ENCODE data around the gene KRT27.

The KRT27 gene

GRCh38 chr17:40810494-40810893, 28.1 kb upstream of the KRT27 start:
- DNase-seq = no peak

GRCh38 chr17:40809721-40810421, 27.5 kb upstream of the KRT27 start:
- DNase-seq = no peak

DNA sequence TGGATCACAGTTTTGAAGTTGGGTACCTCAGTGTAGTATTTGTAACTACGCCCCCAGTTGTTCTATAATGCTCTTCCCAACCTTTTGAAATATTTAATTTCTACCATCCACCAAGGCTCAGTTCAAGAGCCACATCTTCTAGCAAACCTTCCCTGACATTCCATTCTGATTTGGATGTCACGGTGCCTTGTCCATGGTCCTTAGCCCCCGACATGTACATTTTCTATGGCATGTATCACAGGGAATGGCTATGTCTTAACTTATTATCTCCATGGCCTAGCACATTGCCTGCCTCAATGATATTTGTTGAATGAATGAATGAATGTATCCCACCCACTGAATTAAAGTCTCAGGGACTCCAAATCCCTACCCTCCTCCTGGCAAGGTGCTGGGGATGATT, 23.8 kb upstream of the KRT27 start:
- no peak for DNase-seq

GRCh38 chr17:40803617-40804082, 21.3 kb upstream of the KRT27 start:
- DNase-seq = peak in 31 of 56 donors; percentile 0 to 59 (median 11)

GRCh38 chr17:40801157-40801556, 18.8 kb upstream of the KRT27 start:
- DNase-seq = no peak

- DNase-seq = no peak
Measured at GRCh38 chr17:40800381-40800780, 18.0 kb upstream of the KRT27 start.

GRCh38 chr17:40799859-40800258, 17.5 kb upstream of the KRT27 start, which contains the start of gene KRT28:
Gene KRT28 (minus strand): TSS chr17:40799959. CDS start chr17:40799893, 66 bp downstream.
- DNase-seq = no peak

GRCh38 chr17:40796846-40797245, 14.5 kb upstream of the KRT27 start:
- DNase-seq = no peak

DNA sequence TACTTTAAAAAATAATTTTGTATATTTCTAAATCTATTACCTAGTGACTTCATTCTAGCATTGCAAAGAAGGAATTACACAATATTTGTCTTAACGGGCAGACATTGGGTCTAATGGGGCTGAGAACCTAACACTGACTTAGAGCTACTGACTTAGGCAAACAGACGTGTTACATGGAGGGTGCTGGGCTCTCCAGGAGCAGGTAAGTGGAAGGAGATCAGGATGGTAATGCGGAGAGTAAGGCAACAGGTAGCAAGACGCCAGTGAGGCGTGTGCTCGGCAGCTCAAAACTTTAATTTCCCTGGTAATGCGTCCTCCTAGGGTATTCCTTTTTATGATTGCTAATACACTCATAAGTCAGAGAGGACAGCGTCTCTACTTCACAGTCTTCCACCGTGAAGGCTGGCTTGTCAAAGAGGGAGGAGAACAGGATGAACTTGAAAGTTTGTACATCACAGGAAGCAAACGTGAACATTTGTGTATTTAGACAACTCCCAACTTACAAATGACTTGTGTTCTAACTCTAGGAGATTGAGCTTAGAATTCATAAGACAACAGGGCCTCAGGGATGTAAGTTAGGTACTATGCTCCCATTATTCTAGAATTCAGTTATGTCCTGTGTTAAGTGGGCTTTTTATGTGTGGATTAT, 12.8 kb upstream of the KRT27 start:
- DNase-seq = no peak

GRCh38 chr17:40794466-40794865, 12.1 kb upstream of the KRT27 start:
- no peak for DNase-seq

DNA sequence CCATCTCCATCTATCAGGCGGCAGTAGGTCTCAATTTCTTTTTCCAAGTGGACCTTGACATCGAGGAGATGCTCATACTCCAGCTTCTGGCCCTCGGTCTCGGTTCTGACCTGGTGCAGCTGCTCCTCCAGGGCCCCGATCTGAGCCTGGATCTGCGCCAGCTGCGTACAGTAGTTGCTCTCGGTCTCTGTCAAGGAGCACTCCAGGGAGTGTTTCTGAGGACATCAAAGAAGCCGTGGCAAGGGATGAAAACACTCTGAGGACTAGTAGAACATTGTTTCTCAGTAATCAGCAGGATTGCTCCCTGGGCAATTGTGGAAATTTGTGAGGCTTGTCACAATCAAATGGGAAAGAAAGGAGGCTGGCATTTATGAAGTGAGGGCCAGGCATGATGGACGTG, 11.5 kb upstream of the KRT27 start:
- no peak for DNase-seq

- DNase-seq = no peak
Measured at GRCh38 chr17:40791787-40792436, 9.6 kb upstream of the KRT27 start.

- DNase-seq = no peak
Measured at GRCh38 chr17:40791111-40791510, 8.8 kb upstream of the KRT27 start.

- no peak for DNase-seq
Measured at GRCh38 chr17:40779181-40779909, 3.0 kb downstream of the KRT27 start.

- no peak for DNase-seq
Measured at GRCh38 chr17:40778461-40778860, 3.9 kb downstream of the KRT27 start.

DNA sequence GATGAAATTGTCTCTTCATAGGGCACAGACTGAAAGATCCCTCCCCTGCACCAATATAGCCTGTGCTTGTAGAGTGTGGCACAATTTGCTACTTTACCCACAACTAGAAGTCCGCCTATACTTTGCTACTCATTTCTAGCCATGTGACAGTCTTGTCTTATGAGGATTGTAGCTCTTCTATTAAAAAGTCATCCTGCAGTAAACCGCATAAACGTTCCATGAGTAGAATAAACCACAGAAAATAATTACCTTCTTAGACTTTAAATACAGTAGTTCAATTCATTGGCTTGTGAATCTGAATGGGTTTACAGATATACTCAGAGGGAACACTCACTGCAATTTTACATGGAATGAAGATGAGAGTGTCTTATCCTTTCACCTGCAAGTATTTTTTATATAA, 4.4 kb downstream of the KRT27 start:
- no peak for DNase-seq

DNA sequence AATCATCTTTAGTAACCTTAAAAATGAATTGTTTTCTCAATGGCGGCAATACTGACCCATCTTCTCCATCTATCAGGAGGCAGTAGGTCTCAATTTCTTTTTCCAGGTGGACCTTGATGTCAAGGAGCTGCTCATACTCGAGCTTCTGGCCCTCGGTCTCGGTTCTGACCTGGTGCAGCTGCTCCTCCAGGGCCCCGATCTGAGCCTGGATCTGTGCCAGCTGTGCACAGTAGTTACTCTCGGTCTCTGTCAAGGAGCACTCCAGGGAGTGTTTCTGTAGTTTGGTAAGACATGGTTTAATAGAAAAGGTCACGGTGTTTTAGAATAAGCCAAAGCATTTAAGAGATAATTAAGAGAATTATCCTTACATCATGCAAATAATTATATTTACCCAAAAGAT, 4.9 kb downstream of the KRT27 start:
- no peak for DNase-seq

DNA sequence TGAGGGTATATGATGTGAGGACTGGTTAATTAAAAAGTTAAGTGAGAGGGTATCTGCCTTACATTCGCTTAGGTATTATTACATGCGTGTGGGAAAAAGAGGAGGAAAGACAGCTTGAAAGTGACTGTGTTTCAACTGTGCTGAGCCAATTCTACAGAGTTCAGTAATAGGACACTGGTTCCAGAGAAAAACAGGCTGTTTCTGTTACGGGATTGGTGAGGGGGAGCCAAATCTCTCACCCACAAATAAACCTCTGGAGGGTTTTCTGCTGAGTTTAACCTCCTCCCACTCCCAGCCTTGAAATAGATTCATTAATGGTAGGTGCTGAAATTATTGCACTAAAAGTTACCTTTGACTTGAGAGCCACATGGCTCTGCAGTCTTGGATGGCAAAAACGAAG, 6.4 kb downstream of the KRT27 start:
- no peak for DNase-seq

- DNase-seq = no peak
Measured at GRCh38 chr17:40772101-40772500, 10.2 kb downstream of the KRT27 start, which contains the start of gene KRT26. Gene KRT26 (minus strand): TSS chr17:40772201. CDS start chr17:40772113, 88 bp downstream.

GRCh38 chr17:40765657-40766056, 16.7 kb downstream of the KRT27 start:
- DNase-seq = no peak

DNA sequence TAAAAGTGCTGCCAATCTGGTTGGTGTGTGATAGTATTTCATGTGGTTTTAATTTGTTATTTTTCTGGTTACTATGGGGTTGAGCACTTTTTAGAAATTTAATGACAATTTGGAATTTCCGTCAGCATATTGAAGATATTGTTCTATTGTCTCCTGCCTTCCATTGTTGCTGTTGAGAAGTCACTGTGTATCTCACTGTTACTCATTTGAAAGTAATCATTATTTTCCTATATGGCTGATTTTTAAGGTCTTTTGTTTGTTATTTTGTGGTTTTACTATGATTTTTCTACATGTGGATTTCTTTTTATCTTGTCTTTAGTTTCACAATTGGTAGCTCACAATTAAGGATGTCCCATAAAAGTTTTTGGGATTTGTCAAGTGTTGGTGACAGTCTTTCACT, 18.6 kb downstream of the KRT27 start:
- DNase-seq = no peak

Measured in amygdala (tissue), 56 donors.